HEK293T (cell line): Measurements from ENCODE around the gene FBXO11.

Experiments used
- CTCF ChIA-PET: fragments of 350-600 bp; formaldehyde crosslinking; extraction: SDS; loops from one replicate; lab custom pipeline; 2021; ENCODE audit warnings: antibody characterized with exemption, inconsistent platforms; lab: Yijun Ruan, JAX
- POLR2A ChIA-PET: fragments of 350-600 bp; formaldehyde crosslinking; extraction: SDS; loops from one replicate; lab custom pipeline; 2020; ENCODE audit warnings: antibody characterized with exemption, inconsistent platforms; lab: Yijun Ruan, JAX
- DNase-seq: peaks from one replicate; pipeline ENCODE4 v3.0.0; 2012; ENCODE audit warnings: mixed read lengths; ENCODE audit errors: extremely low spot score
- ARNT ChIP-seq: fragments of 450-650 bp; IDR thresholded peaks from 2 replicates; pipeline ENCODE4 v1.6.1; 2017; ENCODE audit warnings: mild to moderate bottlenecking
- BHLHE40 ChIP-seq: fragments of 450-650 bp; IDR thresholded peaks from 2 replicates; pipeline ENCODE4 v1.6.1; 2016; ENCODE audit warnings: mild to moderate bottlenecking, moderate library complexity, borderline replicate concordance
- CTBP1 ChIP-seq: fragments of 450-650 bp; IDR thresholded peaks from 2 replicates; pipeline ENCODE4 v1.6.1; 2016; ENCODE audit warnings: borderline replicate concordance
- ELF4 ChIP-seq: fragments of 450-650 bp; IDR thresholded peaks from 2 replicates; pipeline ENCODE4 v1.6.1; 2017; ENCODE audit warnings: antibody characterized with exemption
- FOXA1 ChIP-seq: fragments of 450-650 bp; IDR thresholded peaks from 2 replicates; pipeline ENCODE4 v1.6.1; 2016; ENCODE audit warnings: mild to moderate bottlenecking
- FOXK2 ChIP-seq: fragments of 450-650 bp; IDR thresholded peaks from 2 replicates; pipeline ENCODE4 v1.6.1; 2016; ENCODE audit warnings: mild to moderate bottlenecking
- FOXM1 ChIP-seq: fragments of 450-650 bp; IDR thresholded peaks from 2 replicates; pipeline ENCODE4 v1.6.1; 2017; ENCODE audit warnings: mild to moderate bottlenecking, borderline replicate concordance
- HDGF ChIP-seq: fragments of 450-650 bp; IDR thresholded peaks from 2 replicates; pipeline ENCODE4 v1.6.1; 2017; ENCODE audit warnings: antibody characterized with exemption, borderline replicate concordance
- L3MBTL2 ChIP-seq: fragments of 450-650 bp; conservative IDR thresholded peaks from 2 replicates; pipeline ENCODE4 v1.6.1; 2016; ENCODE audit warnings: mild to moderate bottlenecking
- LEF1 ChIP-seq: fragments of 450-650 bp; IDR thresholded peaks from 2 replicates; pipeline ENCODE4 v1.6.1; 2017; ENCODE audit warnings: mild to moderate bottlenecking, borderline replicate concordance
- NFRKB ChIP-seq: fragments of 450-650 bp; IDR thresholded peaks from 2 replicates; pipeline ENCODE4 v1.6.1; 2016; ENCODE audit warnings: mild to moderate bottlenecking, moderate library complexity
- SP1 ChIP-seq: fragments of 450-650 bp; IDR thresholded peaks from 2 replicates; pipeline ENCODE4 v1.6.1; 2017
- SUZ12 ChIP-seq: fragments of 450-650 bp; IDR thresholded peaks from 2 replicates; pipeline ENCODE4 v1.6.1; 2016; ENCODE audit warnings: mild to moderate bottlenecking
- TARDBP ChIP-seq: fragments of 450-650 bp; IDR thresholded peaks from 2 replicates; pipeline ENCODE4 v1.6.1; 2016
- ZNF384 ChIP-seq: fragments of 450-650 bp; IDR thresholded peaks from 2 replicates; pipeline ENCODE4 v1.6.1; 2016
- TF ChIP-seq, protein P1 (sequence below): fragments of 450-650 bp; IDR thresholded peaks from 2 replicates; pipeline ENCODE4 v1.6.1; 2016

Gene FBXO11

DNA sequence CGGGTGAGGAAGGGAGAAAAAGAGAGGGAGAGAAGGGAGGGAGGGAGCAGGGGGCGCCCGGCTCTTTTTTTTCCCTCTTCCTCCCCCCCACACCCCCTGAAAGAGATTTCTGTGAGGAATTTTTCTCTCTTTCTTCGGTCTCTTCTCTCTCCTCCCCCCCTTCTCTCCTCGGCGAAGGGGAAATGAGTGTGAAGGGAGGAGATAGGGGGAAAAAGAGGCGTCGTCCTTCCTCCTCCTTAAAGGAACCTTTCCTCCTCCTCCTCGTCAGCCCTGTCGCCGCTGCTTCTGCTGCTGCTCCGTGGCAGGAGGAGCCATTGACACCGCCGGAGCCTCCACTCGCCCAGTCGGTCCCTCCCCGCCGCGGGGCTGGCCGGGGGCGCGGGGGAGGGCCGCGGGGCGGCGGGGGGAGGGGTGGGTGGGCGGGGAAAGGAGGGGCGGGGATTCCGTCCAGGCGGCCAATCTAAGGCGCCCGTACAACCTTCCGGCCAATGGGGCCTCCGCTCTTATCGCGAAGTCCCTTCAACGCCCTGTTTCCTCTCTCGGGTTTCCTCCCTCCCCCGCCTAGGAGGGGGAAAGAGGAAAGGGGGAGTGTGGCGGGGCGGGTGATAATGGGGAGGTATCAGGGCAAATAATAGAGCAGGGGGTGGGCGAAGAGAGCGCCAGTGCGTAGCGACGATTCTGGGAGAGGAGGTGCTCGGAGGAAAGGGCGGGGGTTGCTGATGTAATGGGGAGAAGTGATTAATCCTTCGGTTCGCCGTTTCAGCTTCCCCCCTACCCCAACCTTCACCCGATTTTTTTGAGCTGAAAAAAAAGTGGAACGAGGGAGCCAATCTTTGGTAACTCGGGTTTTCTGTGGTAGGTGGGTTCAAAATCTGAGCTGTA, at the start of gene FBXO11:
FBXO11 (minus strand) TSS at position 342 of the 882 bp plus-strand sequence. CDS start 778 bp downstream, outside the sequence.
- DNase-seq, result peak; percentile 82
- ChIA-PET POLR2A (interaction anchor here (0.9 to 1.2 kb wide), 4 partner anchors 13 to 199 kb away, joined by 3 to 8 read pairs (median 7); partner anchors contain the start of gene MSH6), CTCF (interaction anchor here (0.6 kb wide), 1 partner anchor 628 kb away, joined by 3 read pairs; no protein-coding TSS in a partner anchor)
- TF ChIP-seq LEF1 (no peak), ARNT (no peak), CTBP1 (no peak), TARDBP (no peak), ZNF384 (peak; percentile 92), ELF4 (no peak)

DNA sequence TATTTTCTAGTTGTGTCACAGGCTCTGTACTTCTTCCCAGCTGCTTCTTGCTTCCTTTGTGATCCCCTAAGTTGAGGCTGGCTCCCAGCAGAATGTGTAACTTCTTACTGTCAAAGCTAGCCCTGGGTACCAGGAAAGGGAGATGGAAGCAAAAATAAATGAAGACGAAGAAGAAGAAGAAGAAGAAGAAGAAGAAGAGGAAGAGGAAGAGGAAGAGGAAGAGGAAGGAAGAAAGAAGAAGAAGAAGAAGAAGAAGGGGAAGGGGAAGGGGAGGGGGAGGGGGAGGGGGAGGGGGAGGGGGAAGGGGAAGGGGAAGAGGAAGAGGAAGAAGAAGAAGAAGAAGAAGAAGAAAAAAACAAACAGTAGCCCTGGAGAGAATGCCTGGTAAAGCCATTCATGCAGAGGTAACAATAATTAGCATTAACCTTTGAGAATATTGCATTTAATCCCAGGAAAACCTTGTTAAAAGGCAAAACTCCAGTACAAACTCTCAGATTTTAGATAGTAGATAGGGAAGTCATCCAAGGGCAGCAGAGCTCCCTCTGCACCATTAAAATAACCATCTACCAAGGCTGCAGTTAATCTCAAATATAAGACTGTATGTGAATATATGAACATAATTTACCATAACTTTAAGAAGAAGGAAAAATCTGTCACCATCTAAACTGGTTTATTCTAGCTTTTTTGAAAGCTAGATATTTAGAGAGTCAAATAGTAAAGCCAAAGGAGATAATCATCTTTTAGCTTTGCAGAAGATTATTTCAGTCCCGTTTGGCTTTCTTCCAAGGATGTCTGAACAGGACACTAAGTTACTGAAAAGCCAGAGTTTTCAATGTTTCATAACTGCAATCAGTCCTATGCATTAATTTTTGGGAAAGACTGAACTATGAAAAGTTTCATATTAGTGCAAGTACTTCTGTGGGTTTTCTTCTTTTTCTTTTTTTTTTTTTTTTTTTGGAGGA, 44.3 kb upstream of the FBXO11 start:
- TF ChIP-seq NFRKB, result no peak
- no peak for TF ChIP-seq TARDBP
- no peak for TF ChIP-seq SUZ12
- TF ChIP-seq, protein P1, sequence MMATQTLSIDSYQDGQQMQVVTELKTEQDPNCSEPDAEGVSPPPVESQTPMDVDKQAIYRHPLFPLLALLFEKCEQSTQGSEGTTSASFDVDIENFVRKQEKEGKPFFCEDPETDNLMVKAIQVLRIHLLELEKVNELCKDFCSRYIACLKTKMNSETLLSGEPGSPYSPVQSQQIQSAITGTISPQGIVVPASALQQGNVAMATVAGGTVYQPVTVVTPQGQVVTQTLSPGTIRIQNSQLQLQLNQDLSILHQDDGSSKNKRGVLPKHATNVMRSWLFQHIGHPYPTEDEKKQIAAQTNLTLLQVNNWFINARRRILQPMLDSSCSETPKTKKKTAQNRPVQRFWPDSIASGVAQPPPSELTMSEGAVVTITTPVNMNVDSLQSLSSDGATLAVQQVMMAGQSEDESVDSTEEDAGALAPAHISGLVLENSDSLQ, result no peak
- TF ChIP-seq FOXM1, result no peak
- no peak for TF ChIP-seq L3MBTL2
- no peak for TF ChIP-seq HDGF
- TF ChIP-seq SP1, result no peak
- TF ChIP-seq CTBP1, result no peak
- no peak for TF ChIP-seq FOXA1
- no peak for TF ChIP-seq BHLHE40
- TF ChIP-seq ARNT, result no peak
- no peak for TF ChIP-seq LEF1
- no peak for TF ChIP-seq FOXK2
- ChIA-PET POLR2A (no interaction called here), CTCF (no interaction called here)
- no peak for DNase-seq

DNA sequence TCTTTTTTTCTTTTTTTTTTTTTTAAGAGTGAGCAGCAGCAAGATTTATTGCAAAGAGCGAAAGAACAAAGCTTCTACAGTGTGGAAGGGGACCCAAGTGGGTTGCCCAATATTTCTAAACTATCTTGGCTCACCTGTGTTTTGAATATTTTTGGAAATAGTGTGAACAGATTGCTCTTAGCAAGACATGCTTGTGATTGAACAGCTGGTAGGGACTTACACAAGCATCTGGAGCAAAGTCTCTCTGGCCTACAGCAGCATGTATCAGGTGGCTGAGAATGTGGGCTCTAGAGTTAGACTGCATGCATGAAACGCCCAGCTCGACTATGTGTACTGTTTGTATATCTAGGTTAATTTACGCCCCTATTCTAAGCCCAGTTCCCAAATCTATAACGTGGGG, 40.3 kb upstream of the FBXO11 start:
- DNase-seq, result no peak
- POLR2A ChIA-PET, result no interaction called here
- CTCF ChIA-PET, result no interaction called here
- TF ChIP-seq FOXK2 (no peak), BHLHE40 (no peak), ELF4 (no peak), L3MBTL2 (no peak), LEF1 (no peak), ZNF384 (no peak), FOXM1 (no peak), FOXA1 (no peak), SP1 (no peak), NFRKB (no peak), CTBP1 (no peak), HDGF (no peak), SUZ12 (no peak), TARDBP (no peak), ARNT (no peak)
- TF ChIP-seq, protein P1, result no peak

DNA sequence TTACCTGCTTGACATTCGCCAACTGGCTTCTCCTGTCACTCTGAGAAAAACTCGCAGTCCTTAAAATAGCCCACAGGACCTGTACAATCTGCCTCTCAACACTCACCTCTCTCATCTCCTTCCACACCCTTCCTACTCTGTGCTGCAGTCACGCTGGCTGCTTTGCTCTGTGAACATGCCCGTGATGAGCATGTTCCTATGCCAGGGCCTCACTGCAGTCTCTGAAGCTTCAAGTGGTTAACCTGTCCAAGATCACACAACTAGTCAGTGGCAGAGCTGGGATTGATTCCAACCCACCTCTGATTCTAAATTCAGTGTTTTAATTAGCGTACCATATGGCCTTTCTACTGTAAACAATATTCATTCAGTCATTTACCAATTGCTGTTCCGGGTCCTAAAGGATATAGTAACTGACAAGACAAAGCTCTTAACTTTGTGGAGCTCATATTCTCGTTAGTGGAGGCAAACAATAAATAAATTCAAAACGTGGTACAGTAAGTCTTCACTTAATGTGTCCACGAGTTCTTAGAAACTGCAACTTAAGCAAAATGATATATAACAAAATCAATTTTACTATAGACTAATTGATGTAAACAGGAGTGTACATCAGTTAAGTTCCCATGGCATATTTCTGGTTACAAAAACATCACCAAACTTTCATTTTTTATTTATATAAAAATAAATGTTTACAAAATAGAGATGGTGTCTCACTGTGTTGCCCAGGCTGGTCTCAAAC, 38.9 kb upstream of the FBXO11 start:
- no peak for TF ChIP-seq FOXM1
- TF ChIP-seq, protein P1, result no peak
- TF ChIP-seq ARNT, result no peak
- no peak for TF ChIP-seq ELF4
- no peak for TF ChIP-seq SP1
- no peak for TF ChIP-seq LEF1
- TF ChIP-seq ZNF384, result no peak
- TF ChIP-seq TARDBP, result no peak
- no peak for TF ChIP-seq SUZ12
- no peak for TF ChIP-seq FOXA1
- no peak for DNase-seq
- ChIA-PET CTCF (no interaction called here), POLR2A (no interaction called here)

DNA sequence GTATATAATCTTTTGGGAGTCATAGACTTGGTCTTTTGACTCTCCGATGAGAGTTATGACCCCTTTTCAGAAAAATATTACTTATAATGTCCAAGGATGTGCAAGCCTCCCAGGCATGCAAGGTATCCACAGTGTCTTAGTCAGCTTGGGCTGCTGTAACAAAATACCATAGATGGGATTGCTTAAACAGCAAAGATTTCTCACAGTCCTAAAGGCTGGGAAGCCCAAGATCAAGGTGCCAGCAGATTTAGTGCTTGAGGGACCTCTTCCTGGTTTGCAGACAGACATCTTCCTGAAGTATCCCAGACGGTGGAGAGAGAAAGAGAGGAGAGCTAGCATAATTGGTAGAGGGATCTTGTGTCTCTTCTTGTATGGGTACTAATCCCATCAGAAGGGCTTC, 35.6 kb upstream of the FBXO11 start:
- no peak for TF ChIP-seq FOXK2
- no peak for TF ChIP-seq L3MBTL2
- no peak for TF ChIP-seq SP1
- TF ChIP-seq ELF4, result no peak
- TF ChIP-seq CTBP1, result no peak
- no peak for TF ChIP-seq SUZ12
- no peak for TF ChIP-seq TARDBP
- TF ChIP-seq HDGF, result no peak
- TF ChIP-seq LEF1, result no peak
- no peak for TF ChIP-seq BHLHE40
- TF ChIP-seq FOXM1, result no peak
- TF ChIP-seq ARNT, result no peak
- TF ChIP-seq ZNF384, result no peak
- TF ChIP-seq, protein P1, result no peak
- TF ChIP-seq NFRKB, result no peak
- no peak for TF ChIP-seq FOXA1
- DNase-seq, result no peak
- ChIA-PET CTCF (no interaction called here), POLR2A (no interaction called here)
